GM12872 (cell line): ENCODE data around the gene WSCD1.

Experiments
- TF ChIP-seq, protein P1 (sequence below): IDR thresholded peaks from 3 replicates; pipeline ENCODE4 v1.5.1; 2011; ENCODE audit warnings: low read depth, mild to moderate bottlenecking, low read length, moderate library complexity; ENCODE audit not compliant: insufficient read depth

WSCD1 gene

DNA sequence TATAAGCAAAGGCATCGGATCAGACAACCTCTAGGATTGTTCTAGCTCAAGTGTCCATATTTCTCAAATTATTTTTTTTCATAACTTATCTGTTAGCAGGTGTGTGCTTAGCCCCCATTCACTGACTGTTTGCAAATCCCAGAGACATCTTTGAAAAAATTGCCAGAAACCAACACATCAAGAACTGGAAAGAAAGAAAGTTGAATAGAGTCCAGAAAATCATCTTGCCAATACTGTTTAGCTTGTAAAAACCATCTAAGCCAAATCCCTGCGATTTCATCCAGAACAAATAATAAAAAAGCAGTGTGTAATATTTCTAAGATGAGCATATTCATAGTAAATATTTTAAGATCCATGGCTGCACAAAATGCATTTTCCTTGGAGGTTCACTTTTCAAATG, 64.5 kb downstream of the WSCD1 start:
- TF ChIP-seq, protein P1, sequence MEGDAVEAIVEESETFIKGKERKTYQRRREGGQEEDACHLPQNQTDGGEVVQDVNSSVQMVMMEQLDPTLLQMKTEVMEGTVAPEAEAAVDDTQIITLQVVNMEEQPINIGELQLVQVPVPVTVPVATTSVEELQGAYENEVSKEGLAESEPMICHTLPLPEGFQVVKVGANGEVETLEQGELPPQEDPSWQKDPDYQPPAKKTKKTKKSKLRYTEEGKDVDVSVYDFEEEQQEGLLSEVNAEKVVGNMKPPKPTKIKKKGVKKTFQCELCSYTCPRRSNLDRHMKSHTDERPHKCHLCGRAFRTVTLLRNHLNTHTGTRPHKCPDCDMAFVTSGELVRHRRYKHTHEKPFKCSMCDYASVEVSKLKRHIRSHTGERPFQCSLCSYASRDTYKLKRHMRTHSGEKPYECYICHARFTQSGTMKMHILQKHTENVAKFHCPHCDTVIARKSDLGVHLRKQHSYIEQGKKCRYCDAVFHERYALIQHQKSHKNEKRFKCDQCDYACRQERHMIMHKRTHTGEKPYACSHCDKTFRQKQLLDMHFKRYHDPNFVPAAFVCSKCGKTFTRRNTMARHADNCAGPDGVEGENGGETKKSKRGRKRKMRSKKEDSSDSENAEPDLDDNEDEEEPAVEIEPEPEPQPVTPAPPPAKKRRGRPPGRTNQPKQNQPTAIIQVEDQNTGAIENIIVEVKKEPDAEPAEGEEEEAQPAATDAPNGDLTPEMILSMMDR: no peak

DNA sequence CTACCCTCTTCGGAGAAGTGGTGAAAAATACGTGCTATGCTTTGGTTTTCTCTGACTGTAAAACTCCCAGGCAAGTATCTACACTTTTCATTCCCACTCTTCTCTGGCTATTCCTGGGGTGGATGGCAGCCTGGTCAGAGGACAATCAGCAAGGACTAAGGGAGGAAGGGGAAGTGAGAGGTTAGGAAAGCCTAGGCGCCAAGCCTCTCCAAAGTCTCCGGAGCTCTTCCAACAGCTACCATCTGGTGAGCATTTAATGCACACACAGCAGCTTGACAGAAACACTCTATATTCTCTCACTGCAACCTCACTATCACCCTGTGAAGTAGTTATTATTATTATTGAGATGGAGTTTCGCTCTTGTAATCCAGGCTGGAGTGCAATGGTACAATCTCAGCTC, 65.1 kb downstream of the WSCD1 start:
- TF ChIP-seq, protein P1: no peak

DNA sequence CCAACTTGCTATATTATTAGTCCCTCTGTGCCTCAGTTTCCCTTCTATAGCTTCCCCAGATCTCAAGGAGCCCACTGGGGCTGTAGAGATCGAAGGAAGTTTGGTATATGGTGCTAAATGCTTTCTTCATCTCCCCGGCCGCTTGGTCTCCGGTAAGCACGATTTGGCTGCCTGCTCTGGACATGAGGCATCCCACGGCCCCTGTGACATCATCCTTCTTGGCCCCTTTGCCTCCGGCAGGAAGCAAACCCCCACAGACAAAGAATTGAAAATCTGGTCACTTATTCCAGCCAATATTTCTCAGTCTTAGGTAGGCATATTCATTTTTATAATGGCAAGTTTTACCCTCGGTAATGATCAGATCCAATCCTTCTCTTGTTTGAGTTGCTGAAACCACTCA, 65.8 kb downstream of the WSCD1 start:
- TF ChIP-seq, protein P1: no peak

DNA sequence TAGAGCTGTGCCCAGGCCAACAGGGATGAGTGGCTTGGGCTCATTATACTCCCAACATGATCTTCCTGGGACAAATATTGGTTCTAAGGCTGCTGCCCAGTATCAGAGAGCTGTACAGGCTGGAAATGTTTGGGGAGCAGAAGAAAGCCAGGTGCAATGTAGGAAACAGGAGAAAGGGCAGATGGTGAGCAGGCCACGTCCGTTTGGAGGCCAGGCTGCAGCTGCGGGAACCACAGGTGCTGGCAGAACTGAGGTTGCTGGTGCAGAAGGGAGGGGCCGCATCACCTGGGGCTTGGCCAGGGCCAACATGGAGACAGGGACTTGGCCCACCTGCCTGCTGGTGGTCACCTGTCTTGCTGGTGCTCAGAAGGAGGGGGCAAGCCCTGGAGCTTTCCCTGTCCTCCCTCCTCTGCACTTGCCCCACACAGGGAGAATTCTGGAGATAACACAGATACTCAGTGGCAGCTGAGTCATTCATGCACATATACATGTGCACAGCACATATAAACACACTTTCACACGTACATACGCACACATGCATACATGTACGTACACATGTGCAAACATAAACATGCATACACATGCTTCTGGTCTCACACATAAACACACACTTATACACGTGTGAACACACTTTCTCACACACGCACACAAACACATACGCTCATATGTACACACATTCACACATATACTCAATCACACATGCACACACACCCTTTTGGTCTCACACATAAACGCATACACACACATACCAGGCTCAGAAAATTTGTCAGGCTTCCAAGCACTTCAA, 67.7 kb downstream of the WSCD1 start:
- TF ChIP-seq, protein P1: no peak

DNA sequence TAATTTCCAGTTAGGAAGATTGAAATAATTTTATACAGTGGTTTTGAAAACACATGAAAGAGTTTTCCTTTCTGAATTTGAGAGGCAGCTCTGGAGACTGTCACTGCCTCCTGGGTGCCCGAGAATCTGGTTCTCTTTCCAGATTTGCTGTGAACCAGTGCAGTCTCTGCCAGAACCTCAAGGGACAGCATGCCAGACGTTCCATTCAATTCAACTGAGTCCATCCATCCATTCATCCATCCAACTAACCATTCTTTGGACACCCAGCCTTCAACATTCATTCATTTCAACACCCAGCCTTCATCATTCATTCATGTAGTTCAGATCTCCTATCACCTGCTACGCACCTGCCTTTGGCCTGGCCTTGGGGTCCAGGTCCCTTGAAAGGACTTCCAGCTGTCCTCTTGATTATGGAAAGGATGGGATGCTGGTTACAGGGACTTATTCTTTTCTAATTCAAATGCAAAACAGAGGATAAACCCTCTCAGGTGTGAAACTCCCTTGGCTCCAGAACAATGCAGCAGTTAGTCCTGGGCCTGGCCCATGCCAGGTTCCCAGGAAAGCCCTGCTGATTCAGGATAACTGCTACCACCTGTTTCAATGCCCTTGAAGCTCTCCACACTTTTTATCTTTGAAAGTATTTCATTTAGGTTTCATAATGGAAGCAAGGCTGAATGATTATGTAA, 68.7 kb downstream of the WSCD1 start:
- TF ChIP-seq, protein P1: no peak

DNA sequence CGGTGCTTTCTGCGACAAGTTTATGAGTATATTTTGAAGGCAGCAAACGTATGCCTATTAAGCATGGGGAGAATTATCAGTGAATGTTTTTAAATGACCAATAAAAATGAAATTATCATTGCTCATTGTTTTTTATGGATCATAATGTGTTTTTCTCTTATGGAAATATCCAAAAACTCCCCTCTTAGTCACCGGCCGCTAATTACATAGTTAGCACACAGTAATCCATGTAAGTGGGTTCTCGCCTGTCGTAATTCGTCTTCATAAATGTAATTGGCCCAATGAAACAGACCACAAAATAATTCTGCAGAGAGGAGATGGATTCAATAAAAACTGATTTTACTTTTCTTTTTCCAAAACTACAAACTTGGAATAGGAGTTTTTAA, 69.3 kb downstream of the WSCD1 start:
- TF ChIP-seq, protein P1: no peak

DNA sequence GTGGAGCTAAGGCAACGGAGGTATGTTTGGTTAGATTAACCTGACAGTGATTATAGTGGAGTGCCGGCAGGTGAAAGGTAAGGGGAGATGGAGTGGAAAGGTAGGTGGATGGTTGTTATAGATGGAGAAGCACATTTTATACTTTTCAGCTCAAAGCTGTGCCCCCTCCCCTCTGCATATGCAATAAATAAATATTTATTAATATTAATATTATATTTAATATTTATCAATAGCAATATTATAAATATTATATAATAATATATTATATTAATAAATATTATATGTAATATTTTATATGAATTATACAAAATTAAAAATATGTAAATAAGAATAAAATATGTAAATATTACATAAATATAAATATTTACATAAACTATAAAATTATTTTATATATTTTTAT, 70.0 kb downstream of the WSCD1 start:
- TF ChIP-seq, protein P1: no peak
